ENCODE results near the gene SCAMP1.

Gene SCAMP1

GRCh38 chr5:78506261-78507024, 146.0 kb downstream of the SCAMP1 start:
- H3K4me3 ChIP-seq (ENCODE audit: low read depth, low read length), result no peak overlapping the region
- no peak overlapping the region for H3K27ac ChIP-seq (ENCODE audit: low read depth, low read length)
- H3K27me3 ChIP-seq (ENCODE audit: control insufficient read depth, insufficient read depth, low read length), result 0 out of 2 replicates have a peak, but pooled peaks cover 3% of the 10 kb centered on the region
- H3K9me3 ChIP-seq (ENCODE audit: control insufficient read depth, insufficient read depth, low read depth, low read length), result no peaks in the 10 kb centered on the region
- H3K9ac ChIP-seq (ENCODE audit: low read length), result no peak overlapping the region
- peaks cover 68% of the 10 kb centered on the region for H3K4me1 ChIP-seq (ENCODE audit: control insufficient read depth, insufficient read depth, low read length)
- no peaks in the 10 kb centered on the region for H3K36me3 ChIP-seq (ENCODE audit: control insufficient read depth, insufficient read depth, low read length)

- Histone ChIP-seq H3K9me3 (ENCODE audit: control insufficient read depth, insufficient read depth, low read depth, low read length) (no peaks in the 10 kb centered on the region), H3K36me3 (ENCODE audit: control insufficient read depth, insufficient read depth, low read length) (no peaks in the 10 kb centered on the region), H3K27ac (ENCODE audit: low read depth, low read length) (no peak overlapping the region), H3K4me3 (ENCODE audit: low read depth, low read length) (no peak overlapping the region), H3K4me1 (ENCODE audit: control insufficient read depth, insufficient read depth, low read length) (peaks cover 68% of the 10 kb centered on the region), H3K27me3 (ENCODE audit: control insufficient read depth, insufficient read depth, low read length) (0 out of 2 replicates have a peak, but pooled peaks cover 3% of the 10 kb centered on the region), H3K9ac (ENCODE audit: low read length) (no peak overlapping the region)
Observed at GRCh38 chr5:78507531-78507930, 147.1 kb downstream of the SCAMP1 start.

- no peak overlapping the region for H3K9ac ChIP-seq (ENCODE audit: low read length)
- no peaks in the 10 kb centered on the region for H3K36me3 ChIP-seq (ENCODE audit: control insufficient read depth, insufficient read depth, low read length)
- peaks cover 68% of the 10 kb centered on the region for H3K4me1 ChIP-seq (ENCODE audit: control insufficient read depth, insufficient read depth, low read length)
- 0 out of 2 replicates have a peak, but pooled peaks cover 3% of the 10 kb centered on the region for H3K27me3 ChIP-seq (ENCODE audit: control insufficient read depth, insufficient read depth, low read length)
- H3K4me3 ChIP-seq (ENCODE audit: low read depth, low read length), result no peak overlapping the region; the same call in 1 of the 2 replicates
- H3K9me3 ChIP-seq (ENCODE audit: control insufficient read depth, insufficient read depth, low read depth, low read length), result no peaks in the 10 kb centered on the region
- no peak overlapping the region for H3K27ac ChIP-seq (ENCODE audit: low read depth, low read length)
Observed at GRCh38 chr5:78508186-78508765, 147.9 kb downstream of the SCAMP1 start.

DNA sequence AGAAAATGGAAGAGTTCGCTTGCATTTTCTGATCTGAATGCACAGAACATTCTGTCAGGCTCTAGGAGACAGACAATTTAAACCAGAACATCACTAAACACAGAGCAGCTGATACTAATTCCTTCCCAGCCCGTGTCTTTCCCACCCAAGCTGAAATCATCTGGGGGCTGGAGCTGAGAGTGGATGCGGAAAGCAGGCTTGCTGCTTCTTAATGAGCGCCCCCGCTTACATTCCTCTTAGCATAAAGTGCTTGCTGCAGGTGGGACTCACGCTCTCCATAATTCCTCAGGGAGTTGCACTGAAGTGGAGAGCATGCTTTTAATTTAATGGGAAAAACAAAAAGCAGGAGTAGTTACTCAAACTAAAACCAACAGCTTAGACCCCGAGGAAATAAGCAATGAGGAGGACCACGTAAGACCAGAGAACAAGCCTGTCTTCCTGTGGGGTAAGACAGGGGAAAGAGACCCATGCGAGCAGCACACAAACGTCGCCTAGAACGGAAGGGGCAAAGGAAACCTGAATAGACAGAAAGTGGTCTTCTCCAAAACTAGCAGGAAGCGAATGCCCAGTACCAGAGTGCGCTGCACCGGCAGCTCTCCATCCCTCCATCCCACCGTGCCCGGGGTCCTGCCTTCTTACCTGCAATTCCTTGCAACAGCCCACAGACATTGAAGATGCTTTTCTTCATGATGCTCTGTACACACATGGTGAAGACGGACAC, 148.9 kb downstream of the SCAMP1 start:
- H3K36me3 ChIP-seq (ENCODE audit: control insufficient read depth, insufficient read depth, low read length), result peaks cover 3% of the 10 kb centered on the region; the same call in 1 of the 2 replicates
- H3K9me3 ChIP-seq (ENCODE audit: control insufficient read depth, insufficient read depth, low read depth, low read length), result no peaks in the 10 kb centered on the region
- peaks cover 64% of the 10 kb centered on the region for H3K4me1 ChIP-seq (ENCODE audit: control insufficient read depth, insufficient read depth, low read length)
- H3K27me3 ChIP-seq (ENCODE audit: control insufficient read depth, insufficient read depth, low read length), result 0 out of 2 replicates have a peak, but pooled peaks cover 3% of the 10 kb centered on the region
- no peak overlapping the region for H3K27ac ChIP-seq (ENCODE audit: low read depth, low read length)
- H3K4me3 ChIP-seq (ENCODE audit: low read depth, low read length), result peak overlapping the region; percentile 69
- peak overlapping the region; percentile 49 for H3K9ac ChIP-seq (ENCODE audit: low read length)

- H3K4me3 ChIP-seq (ENCODE audit: low read depth, low read length), result peak overlapping the region; percentile 69
Observed at GRCh38 chr5:78509884-78510769, 149.7 kb downstream of the SCAMP1 start.

DNA sequence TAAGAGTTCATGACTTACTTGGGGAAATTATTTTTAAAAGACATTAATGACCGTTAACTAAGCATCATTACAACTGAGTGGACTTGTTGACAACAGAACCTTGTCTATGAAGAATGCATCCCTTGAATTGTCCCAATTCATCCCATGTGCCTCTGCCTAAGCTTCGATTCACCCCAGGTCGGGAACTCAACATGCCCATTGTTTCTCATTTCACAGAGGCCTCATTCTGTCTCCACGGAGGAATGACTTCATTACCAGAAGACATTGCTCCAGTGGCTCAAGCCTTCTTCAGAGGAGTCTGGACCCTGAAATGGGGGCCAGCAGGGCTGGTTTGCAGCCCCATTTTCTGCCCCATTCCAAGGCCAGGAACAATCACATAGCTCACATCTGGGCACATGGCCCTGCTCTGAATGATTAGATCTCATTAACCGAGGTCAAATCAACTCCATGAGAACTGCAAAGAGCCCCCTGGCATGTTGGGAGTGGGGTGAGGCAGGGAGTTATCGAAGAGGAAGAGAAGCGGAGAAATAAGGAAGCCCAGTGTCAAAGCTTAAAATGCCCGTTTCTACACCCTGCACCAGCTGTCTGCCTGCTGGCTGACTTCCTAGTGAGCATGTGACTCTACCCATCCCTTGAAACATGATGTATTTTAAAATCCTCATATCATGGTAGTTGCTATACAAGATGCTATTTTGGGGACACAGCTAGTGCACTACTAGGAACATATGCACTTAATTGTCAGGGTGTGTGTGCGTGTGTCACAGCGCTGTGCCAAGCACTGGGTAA, 150.9 kb downstream of the SCAMP1 start:
- H3K27me3 ChIP-seq (ENCODE audit: control insufficient read depth, insufficient read depth, low read length), result 0 out of 2 replicates have a peak, but pooled peaks cover 3% of the 10 kb centered on the region
- no peak overlapping the region for H3K27ac ChIP-seq (ENCODE audit: low read depth, low read length)
- no peak overlapping the region for H3K9ac ChIP-seq (ENCODE audit: low read length)

More at GRCh38 chr5:78509884-78510769, 149.7 kb downstream of the SCAMP1 start:
- Histone ChIP-seq H3K27ac (ENCODE audit: low read depth, low read length) (no peak overlapping the region), H3K9me3 (ENCODE audit: control insufficient read depth, insufficient read depth, low read depth, low read length) (no peaks in the 10 kb centered on the region), H3K9ac (ENCODE audit: low read length) (peak overlapping the region; percentile 49), H3K36me3 (ENCODE audit: control insufficient read depth, insufficient read depth, low read length) (peaks cover 5% of the 10 kb centered on the region; the same call in 1 of the 2 replicates), H3K27me3 (ENCODE audit: control insufficient read depth, insufficient read depth, low read length) (0 out of 2 replicates have a peak, but pooled peaks cover 3% of the 10 kb centered on the region), H3K4me1 (ENCODE audit: control insufficient read depth, insufficient read depth, low read length) (peaks cover 56% of the 10 kb centered on the region)

DNA sequence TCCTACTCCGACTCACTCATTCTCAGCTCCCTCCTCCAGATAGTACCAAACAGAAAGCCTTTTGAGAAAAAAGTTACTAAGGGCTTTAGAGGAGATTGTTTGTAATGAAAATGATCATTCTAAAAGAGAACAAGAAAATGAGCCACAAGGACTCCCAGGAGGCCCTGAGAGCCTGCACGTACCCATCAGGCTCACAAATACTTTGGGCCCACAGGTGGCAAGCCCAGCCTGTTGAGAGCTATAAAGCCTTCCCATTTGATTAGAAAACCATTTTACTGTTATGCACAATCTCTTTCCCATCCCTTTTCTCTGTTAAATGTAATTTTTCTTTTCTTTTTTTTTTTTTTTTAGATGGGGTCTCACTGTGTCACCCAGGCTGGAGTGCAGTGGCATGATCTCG, 152.0 kb downstream of the SCAMP1 start:
- Histone ChIP-seq H3K4me3 (ENCODE audit: low read depth, low read length) (no peak overlapping the region), H3K9me3 (ENCODE audit: control insufficient read depth, insufficient read depth, low read depth, low read length) (no peaks in the 10 kb centered on the region), H3K9ac (ENCODE audit: low read length) (no peak overlapping the region), H3K27ac (ENCODE audit: low read depth, low read length) (no peak overlapping the region), H3K36me3 (ENCODE audit: control insufficient read depth, insufficient read depth, low read length) (peaks cover 5% of the 10 kb centered on the region; the same call in 1 of the 2 replicates), H3K27me3 (ENCODE audit: control insufficient read depth, insufficient read depth, low read length) (0 out of 2 replicates have a peak, but pooled peaks cover 3% of the 10 kb centered on the region), H3K4me1 (ENCODE audit: control insufficient read depth, insufficient read depth, low read length) (peaks cover 38% of the 10 kb centered on the region)

More for the DNA sequence above, 150.9 kb downstream of the SCAMP1 start:
- peaks cover 5% of the 10 kb centered on the region; the same call in 1 of the 2 replicates for H3K36me3 ChIP-seq (ENCODE audit: control insufficient read depth, insufficient read depth, low read length)
- no peaks in the 10 kb centered on the region for H3K9me3 ChIP-seq (ENCODE audit: control insufficient read depth, insufficient read depth, low read depth, low read length)
- H3K4me1 ChIP-seq (ENCODE audit: control insufficient read depth, insufficient read depth, low read length), result peaks cover 44% of the 10 kb centered on the region
- no peak overlapping the region for H3K4me3 ChIP-seq (ENCODE audit: low read depth, low read length)

GRCh38 chr5:78513441-78513840, 153.0 kb downstream of the SCAMP1 start:
- H3K27ac ChIP-seq (ENCODE audit: low read depth, low read length), result no peak overlapping the region
- H3K9ac ChIP-seq (ENCODE audit: low read length), result no peak overlapping the region
- H3K4me1 ChIP-seq (ENCODE audit: control insufficient read depth, insufficient read depth, low read length), result peaks cover 28% of the 10 kb centered on the region
- peaks cover 5% of the 10 kb centered on the region; the same call in 1 of the 2 replicates for H3K36me3 ChIP-seq (ENCODE audit: control insufficient read depth, insufficient read depth, low read length)
- no peaks in the 10 kb centered on the region for H3K9me3 ChIP-seq (ENCODE audit: control insufficient read depth, insufficient read depth, low read depth, low read length)
- H3K27me3 ChIP-seq (ENCODE audit: control insufficient read depth, insufficient read depth, low read length), result 0 out of 2 replicates have a peak, but pooled peaks cover 3% of the 10 kb centered on the region
- H3K4me3 ChIP-seq (ENCODE audit: low read depth, low read length), result no peak overlapping the region

DNA sequence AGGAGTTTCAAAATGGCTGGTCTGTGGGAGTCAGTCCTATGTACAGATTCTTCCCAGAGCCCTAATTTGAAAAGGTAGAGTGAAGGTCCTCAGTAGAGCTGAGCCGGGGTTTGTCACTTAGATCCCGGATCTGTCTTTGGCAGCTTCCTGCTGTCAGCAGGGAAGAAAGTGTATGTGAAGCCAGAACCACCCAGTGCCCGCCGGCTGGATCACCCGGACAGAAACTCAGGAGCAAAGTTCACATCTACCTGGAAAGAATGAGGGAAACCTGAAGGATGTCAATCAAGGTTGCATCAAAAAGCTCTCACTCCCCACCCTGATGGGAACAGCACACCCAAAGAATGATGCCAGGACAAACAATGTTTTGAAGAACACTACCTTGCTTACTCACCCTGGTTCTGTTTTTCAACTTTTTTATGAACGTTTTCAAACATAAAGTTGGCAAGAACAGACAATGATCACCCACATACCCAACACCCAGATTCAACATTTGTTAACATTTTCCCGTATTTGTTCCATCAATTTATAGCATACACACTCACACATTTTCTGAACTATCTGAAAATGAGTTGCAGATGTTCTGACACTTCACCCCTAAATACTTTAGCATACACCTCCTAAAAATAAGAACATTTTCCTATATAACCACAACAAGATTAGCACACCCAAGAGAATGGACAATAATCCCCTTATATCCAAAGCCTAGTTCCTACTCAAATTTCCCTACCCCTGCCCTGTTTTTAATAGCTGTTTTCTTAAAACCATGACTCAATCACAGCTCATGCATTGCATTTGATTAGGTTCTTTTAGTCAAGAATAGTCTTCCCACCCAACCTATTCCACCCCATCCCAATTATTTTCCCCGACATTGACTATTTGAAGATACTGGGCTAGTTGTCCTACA, 154.3 kb downstream of the SCAMP1 start:
- H3K9me3 ChIP-seq (ENCODE audit: control insufficient read depth, insufficient read depth, low read depth, low read length), result no peaks in the 10 kb centered on the region
- H3K27me3 ChIP-seq (ENCODE audit: control insufficient read depth, insufficient read depth, low read length), result 0 out of 2 replicates have a peak, but pooled peaks cover 2% of the 10 kb centered on the region
- no peak overlapping the region for H3K4me3 ChIP-seq (ENCODE audit: low read depth, low read length)
- H3K4me1 ChIP-seq (ENCODE audit: control insufficient read depth, insufficient read depth, low read length), result peaks cover 24% of the 10 kb centered on the region
- H3K9ac ChIP-seq (ENCODE audit: low read length), result no peak overlapping the region
- peaks cover 5% of the 10 kb centered on the region; the same call in 1 of the 2 replicates for H3K36me3 ChIP-seq (ENCODE audit: control insufficient read depth, insufficient read depth, low read length)
- no peak overlapping the region for H3K27ac ChIP-seq (ENCODE audit: low read depth, low read length)

Measured in HUES6 (cell line).